Measurements from ENCODE around the gene CALML4.

Gene CALML4

DNA sequence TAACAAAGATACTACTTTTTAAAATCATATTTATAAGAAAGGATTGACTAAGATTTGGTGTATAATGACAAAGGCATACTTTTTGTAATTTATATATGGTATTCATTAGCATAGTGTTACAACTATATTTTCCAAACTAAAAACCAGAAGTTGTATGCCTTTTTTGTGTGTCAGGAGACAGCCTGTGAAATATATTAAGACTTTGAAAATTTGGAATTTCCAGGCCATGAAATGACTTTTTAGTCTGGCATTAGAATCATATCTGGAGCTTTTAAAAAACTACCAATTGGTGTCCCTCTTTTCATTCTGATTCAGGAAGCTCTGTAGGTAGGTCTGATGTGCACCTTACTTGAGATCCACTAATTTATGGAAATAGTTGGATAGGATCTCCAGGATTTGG lies 41.9 kb downstream of the CALML4 start:
- H3K4me3 Mint-ChIP-seq: no peak overlapping the region
- DNase-seq (ENCODE audit: low spot score in 2 of 2): no peak
- peaks cover 35% of the 10 kb centered on the region for H3K36me3 Mint-ChIP-seq (ENCODE audit: insufficient read depth)
- ATAC-seq (replicated peaks; ENCODE audit: extremely low read depth, poor library complexity, severe bottlenecking): no peak
- no peak overlapping the region for H3K27ac Mint-ChIP-seq (ENCODE audit: low read depth)
- H3K27me3 Mint-ChIP-seq: no peaks in the 10 kb centered on the region
- no peaks in the 10 kb centered on the region for H3K9me3 Mint-ChIP-seq
- H3K4me1 Mint-ChIP-seq: peaks cover 11% of the 10 kb centered on the region

DNA sequence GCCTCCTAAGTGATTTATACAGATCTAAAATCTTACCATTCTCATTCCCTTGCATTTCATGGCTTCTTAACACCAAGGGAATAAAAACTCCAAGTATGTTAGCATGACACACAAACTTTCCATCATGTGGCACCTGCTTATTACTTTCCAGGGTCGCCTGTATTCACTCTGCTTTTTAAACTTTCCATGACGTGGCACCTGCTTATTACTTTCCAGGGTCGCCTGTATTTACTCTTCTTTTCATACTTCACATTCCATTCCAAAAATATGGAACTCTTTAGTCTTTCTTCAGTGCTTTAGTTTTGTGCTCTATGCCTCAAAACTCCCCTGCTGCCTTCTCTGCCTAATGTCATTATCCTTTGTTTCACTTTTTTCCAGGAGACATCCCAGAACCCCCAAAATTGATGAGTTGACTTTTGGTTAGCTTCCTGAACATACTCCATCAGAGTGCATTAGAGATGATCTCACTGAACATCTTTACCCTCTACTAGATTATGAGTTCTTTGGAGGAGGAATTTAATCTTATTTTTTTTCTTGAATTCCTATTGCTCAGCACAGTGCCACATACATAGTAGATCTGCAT lies 47.0 kb downstream of the CALML4 start:
- no peak overlapping the region for H3K4me3 Mint-ChIP-seq
- ATAC-seq (replicated peaks; ENCODE audit: extremely low read depth, poor library complexity, severe bottlenecking) (no peak), DNase-seq (ENCODE audit: low spot score in 2 of 2) (no peak)

DNA sequence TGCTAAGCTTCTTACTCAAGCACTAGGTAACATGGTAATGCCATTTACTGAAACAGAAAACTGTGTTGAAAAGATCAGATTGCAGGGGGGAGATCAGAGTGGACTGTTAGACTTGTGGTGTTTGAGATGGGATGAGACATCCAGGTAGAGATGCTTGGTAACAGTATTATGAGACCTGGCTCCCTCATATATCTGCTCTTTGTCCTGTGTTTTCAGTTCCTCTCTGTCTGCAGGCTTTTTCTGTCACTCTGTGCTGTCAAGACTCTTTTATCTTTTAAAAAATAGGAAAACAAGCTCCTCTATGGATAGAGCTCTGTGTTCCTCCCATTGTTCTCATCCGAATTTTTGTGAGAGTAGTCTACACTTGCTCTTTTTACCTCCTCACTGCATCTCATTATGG lies 48.1 kb downstream of the CALML4 start:
- ATAC-seq (replicated peaks; ENCODE audit: extremely low read depth, poor library complexity, severe bottlenecking) (no peak), DNase-seq (ENCODE audit: low spot score in 2 of 2) (no peak)
- Mint-ChIP-seq H3K9me3 (no peaks in the 10 kb centered on the region), H3K4me1 (peaks cover 9% of the 10 kb centered on the region), H3K4me3 (no peak overlapping the region), H3K27me3 (no peaks in the 10 kb centered on the region), H3K36me3 (ENCODE audit: insufficient read depth) (peaks cover 28% of the 10 kb centered on the region), H3K27ac (ENCODE audit: low read depth) (no peak overlapping the region)

More for the DNA sequence above, 47.0 kb downstream of the CALML4 start:
- Mint-ChIP-seq H3K4me1 (peaks cover 5% of the 10 kb centered on the region), H3K27ac (ENCODE audit: low read depth) (no peak overlapping the region), H3K36me3 (ENCODE audit: insufficient read depth) (peaks cover 29% of the 10 kb centered on the region), H3K27me3 (no peaks in the 10 kb centered on the region), H3K9me3 (no peaks in the 10 kb centered on the region)

DNA sequence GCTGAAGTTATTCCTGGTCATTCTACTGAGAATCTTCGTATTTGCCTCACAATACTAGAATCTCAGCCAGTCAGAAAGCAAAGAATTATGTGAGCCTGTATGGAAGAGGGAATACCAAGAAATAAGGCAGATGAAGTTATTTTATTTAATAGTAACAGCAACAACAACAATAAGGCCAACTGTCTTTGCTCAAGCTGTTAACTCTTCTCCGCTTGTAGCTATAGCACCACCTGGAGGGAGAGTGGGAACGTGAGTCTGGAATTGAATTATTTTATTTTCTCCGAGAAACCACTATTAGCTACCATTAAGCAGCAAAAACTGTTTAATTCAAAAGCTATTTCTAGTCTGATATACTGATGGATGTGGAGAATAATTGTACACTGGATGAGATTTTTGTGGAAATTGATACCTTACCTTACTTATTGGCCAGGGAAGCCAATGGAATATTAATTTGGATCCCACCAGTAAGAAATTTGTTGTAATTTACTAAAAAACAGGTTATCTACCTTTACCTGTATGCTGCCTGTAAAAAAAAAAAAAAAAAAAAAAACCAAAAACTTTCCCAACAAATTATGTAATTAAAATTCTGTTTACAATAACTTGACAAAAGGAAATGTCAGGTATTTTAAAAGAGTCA lies 50.1 kb downstream of the CALML4 start:
- ATAC-seq (replicated peaks; ENCODE audit: extremely low read depth, poor library complexity, severe bottlenecking): no peak
- no peaks in the 10 kb centered on the region for H3K9me3 Mint-ChIP-seq
- peaks cover 17% of the 10 kb centered on the region for H3K36me3 Mint-ChIP-seq (ENCODE audit: insufficient read depth)
- no peak for DNase-seq (ENCODE audit: low spot score in 2 of 2)
- H3K4me1 Mint-ChIP-seq: peaks cover 8% of the 10 kb centered on the region
- H3K27me3 Mint-ChIP-seq: no peaks in the 10 kb centered on the region
- H3K4me3 Mint-ChIP-seq: no peak overlapping the region
- no peak overlapping the region for H3K27ac Mint-ChIP-seq (ENCODE audit: low read depth)

DNA sequence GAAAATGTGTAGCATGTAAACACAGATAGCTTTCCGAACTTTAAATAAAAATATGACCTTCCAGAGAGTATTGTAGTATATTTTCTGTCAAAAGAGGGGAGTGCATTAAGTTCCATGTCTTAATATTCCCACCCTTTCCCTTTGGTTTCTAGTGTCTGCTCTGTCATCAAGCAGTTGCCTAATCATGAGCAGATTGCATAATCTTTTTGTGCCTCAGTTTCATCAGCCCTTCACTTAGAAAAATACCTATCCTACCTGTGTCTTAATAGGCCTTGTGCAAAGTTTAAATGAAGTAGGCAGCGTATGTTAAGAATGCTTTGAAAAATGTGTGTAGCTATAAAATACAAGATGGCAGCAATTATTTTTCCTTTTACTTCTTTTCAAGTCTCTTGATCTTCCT lies 52.8 kb downstream of the CALML4 start:
- peaks cover 12% of the 10 kb centered on the region for H3K4me1 Mint-ChIP-seq
- DNase-seq (ENCODE audit: low spot score in 2 of 2): no peak
- H3K9me3 Mint-ChIP-seq: no peaks in the 10 kb centered on the region
- H3K27ac Mint-ChIP-seq (ENCODE audit: low read depth): no peak overlapping the region
- H3K36me3 Mint-ChIP-seq (ENCODE audit: insufficient read depth): peaks cover 27% of the 10 kb centered on the region
- H3K27me3 Mint-ChIP-seq: no peaks in the 10 kb centered on the region
- H3K4me3 Mint-ChIP-seq: no peak overlapping the region
- no peak for ATAC-seq (replicated peaks; ENCODE audit: extremely low read depth, poor library complexity, severe bottlenecking)

DNA sequence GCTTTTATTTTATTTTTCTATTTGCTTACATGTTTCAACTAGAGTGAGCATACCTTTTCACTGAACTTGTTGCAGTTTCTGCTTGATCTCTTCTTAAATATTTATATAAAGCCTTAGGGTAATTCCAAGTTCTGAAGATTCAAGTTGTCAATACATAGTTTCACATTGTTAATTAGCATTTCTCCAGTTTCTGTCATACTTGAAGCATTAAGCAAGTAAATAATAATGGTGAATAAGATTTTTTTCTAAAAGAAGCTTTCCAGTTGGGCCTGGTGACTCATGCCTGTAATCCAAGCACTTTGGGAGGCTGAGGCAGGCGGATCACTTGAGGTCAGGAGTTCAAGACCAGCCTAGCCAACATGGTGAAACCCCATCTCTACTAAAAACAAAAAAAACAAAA lies 53.9 kb downstream of the CALML4 start:
- H3K4me3 Mint-ChIP-seq: no peak overlapping the region
- H3K4me1 Mint-ChIP-seq: peaks cover 12% of the 10 kb centered on the region
- ATAC-seq (replicated peaks; ENCODE audit: extremely low read depth, poor library complexity, severe bottlenecking): no peak
- DNase-seq (ENCODE audit: low spot score in 2 of 2): no peak
- peaks cover 32% of the 10 kb centered on the region for H3K36me3 Mint-ChIP-seq (ENCODE audit: insufficient read depth)
- no peaks in the 10 kb centered on the region for H3K9me3 Mint-ChIP-seq
- H3K27me3 Mint-ChIP-seq: no peaks in the 10 kb centered on the region
- H3K27ac Mint-ChIP-seq (ENCODE audit: low read depth): no peak overlapping the region

DNA sequence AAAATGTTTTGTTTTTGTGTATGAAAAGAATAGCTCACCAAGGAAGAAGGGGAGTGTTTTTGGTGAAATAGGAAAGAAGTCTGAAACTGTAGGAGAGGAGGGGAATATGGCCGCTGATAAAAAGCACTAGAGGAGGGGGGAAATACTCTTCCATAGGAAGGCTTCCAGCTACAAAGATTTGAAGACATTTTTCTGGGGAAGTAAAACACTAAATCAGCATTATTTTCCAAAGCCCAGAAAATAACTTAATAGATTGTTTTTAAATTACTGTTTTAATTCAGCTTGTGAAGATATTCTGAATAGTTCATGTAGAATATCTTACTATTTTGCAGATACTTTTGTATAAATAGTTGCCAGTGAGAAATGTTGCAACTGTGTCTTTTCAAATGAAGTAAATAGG lies 54.9 kb downstream of the CALML4 start:
- no peaks in the 10 kb centered on the region for H3K27me3 Mint-ChIP-seq
- H3K9me3 Mint-ChIP-seq: no peaks in the 10 kb centered on the region
- H3K27ac Mint-ChIP-seq (ENCODE audit: low read depth): peak overlapping the region; percentile 50
- no peak for DNase-seq (ENCODE audit: low spot score in 2 of 2)
- H3K36me3 Mint-ChIP-seq (ENCODE audit: insufficient read depth): peaks cover 39% of the 10 kb centered on the region
- H3K4me1 Mint-ChIP-seq: peaks cover 12% of the 10 kb centered on the region
- H3K4me3 Mint-ChIP-seq: no peak overlapping the region
- ATAC-seq (replicated peaks; ENCODE audit: extremely low read depth, poor library complexity, severe bottlenecking): no peak

DNA sequence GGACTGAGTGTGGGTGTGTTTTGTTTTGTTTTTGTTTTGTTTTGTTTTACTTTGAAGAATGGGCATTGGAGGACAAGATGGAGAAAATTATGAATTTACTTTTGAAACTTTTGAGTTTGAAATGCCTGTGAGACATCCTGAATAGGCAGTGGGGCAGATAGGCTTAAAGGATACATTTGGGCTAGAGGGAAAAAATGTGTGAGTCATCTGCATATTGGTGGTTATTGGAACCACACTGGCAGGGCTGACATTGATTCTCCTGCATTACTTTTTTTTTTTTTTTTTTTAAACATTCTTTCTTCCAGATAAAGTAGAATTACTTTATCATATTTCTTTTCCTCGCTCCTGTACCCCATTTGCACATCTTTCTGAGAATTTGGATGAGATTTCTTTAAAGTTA lies 56.1 kb downstream of the CALML4 start:
- Mint-ChIP-seq H3K4me1 (peaks cover 12% of the 10 kb centered on the region), H3K27me3 (no peaks in the 10 kb centered on the region), H3K9me3 (no peaks in the 10 kb centered on the region), H3K27ac (ENCODE audit: low read depth) (no peak overlapping the region), H3K4me3 (no peak overlapping the region), H3K36me3 (ENCODE audit: insufficient read depth) (peaks cover 36% of the 10 kb centered on the region)
- ATAC-seq (replicated peaks; ENCODE audit: extremely low read depth, poor library complexity, severe bottlenecking) (no peak), DNase-seq (ENCODE audit: low spot score in 2 of 2) (no peak)

DNA sequence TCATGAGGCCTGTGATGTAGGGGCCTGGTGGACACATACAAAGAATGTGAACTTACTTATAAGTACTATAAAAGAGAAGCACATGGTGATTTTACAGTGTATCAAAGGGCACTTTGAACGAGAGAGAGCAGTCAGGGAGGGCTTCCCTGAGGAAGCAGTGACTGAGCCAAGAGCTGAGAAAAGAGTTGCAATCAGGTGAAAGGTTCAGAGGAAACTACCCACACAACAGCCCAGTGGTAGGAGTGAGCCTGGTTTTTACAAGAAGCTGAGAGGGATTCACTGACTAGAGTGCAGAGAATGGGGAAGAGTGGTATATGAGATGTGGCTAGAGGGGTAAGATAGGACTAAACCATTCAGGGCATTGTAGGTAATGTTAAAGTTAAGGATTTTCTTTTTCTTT lies 57.1 kb downstream of the CALML4 start:
- H3K9me3 Mint-ChIP-seq: no peaks in the 10 kb centered on the region

DNA sequence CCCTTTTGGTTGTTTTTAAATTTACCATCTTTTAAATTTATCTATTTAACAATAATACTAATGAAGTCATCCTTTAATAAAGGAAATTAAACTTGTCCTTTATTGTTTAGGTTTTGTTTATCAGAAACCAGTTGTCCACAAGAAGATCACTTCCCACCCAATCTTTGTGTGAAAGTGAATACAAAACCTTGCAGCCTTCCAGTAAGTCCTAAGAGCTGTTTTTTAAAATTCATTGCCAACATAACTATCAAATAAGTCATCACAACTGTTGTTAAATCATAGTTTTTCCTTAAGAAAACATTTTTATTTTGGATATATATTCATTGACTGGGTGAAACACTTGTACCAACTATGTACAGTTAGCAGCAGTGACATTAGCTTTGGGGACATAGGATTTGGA lies 59.4 kb downstream of the CALML4 start:
- no peak for DNase-seq (ENCODE audit: low spot score in 2 of 2)
- Mint-ChIP-seq H3K27me3 (no peaks in the 10 kb centered on the region), H3K4me1 (peaks cover 23% of the 10 kb centered on the region), H3K36me3 (ENCODE audit: insufficient read depth) (peaks cover 35% of the 10 kb centered on the region), H3K27ac (ENCODE audit: low read depth) (no peak overlapping the region), H3K9me3 (no peaks in the 10 kb centered on the region), H3K4me3 (no peak overlapping the region)
- ATAC-seq (replicated peaks; ENCODE audit: extremely low read depth, poor library complexity, severe bottlenecking): no peak

More for the DNA sequence above, 57.1 kb downstream of the CALML4 start:
- Mint-ChIP-seq H3K27me3 (no peaks in the 10 kb centered on the region), H3K4me3 (no peak overlapping the region), H3K4me1 (peaks cover 20% of the 10 kb centered on the region), H3K36me3 (ENCODE audit: insufficient read depth) (peaks cover 39% of the 10 kb centered on the region), H3K27ac (ENCODE audit: low read depth) (no peak overlapping the region)
- no peak for ATAC-seq (replicated peaks; ENCODE audit: extremely low read depth, poor library complexity, severe bottlenecking)
- no peak for DNase-seq (ENCODE audit: low spot score in 2 of 2)

DNA sequence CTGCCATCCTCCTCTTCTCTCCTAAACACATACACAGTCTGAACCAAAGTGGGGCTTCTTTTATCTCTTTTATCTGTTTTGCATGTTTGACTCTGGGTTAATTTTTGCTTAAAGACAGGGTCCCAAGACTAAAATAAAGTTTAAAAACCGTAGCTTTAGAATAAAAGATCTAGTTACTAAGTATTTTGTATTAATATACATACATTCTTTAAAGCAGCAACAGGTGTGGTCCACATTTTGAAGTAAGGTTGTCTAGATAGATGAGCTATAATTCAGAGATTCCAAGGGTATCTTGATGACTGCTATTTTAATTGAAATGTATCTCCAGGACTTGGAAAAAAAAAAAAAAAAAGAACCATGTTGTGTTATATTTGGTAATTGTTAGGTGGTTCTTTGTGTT lies 61.3 kb downstream of the CALML4 start:
- H3K4me3 Mint-ChIP-seq: no peak overlapping the region
- no peaks in the 10 kb centered on the region for H3K27me3 Mint-ChIP-seq
- no peak for ATAC-seq (replicated peaks; ENCODE audit: extremely low read depth, poor library complexity, severe bottlenecking)
- no peaks in the 10 kb centered on the region for H3K9me3 Mint-ChIP-seq
- H3K4me1 Mint-ChIP-seq: peaks cover 37% of the 10 kb centered on the region
- no peak for DNase-seq (ENCODE audit: low spot score in 2 of 2)
- H3K27ac Mint-ChIP-seq (ENCODE audit: low read depth): peak overlapping the region; percentile 35
- H3K36me3 Mint-ChIP-seq (ENCODE audit: insufficient read depth): peaks cover 28% of the 10 kb centered on the region

DNA sequence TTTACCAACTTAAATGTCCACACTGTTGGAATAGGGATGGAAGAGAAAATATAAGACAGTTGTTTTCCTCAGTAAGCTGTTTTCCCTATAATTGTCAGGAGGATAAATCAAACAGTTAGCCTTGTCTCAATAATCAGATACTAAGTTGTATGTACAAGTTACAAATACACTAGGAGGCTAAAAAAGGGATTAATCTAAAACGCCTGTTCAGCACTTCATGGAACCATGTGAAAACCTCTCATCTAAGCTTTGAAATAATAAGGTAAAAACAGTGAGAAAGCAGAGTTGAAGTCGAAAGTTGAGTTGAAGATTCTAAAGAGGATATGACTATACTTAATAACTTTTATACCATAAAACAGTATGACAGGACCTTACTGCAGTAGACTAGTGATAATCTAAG lies 62.0 kb downstream of the CALML4 start:
- Mint-ChIP-seq H3K36me3 (ENCODE audit: insufficient read depth) (peaks cover 24% of the 10 kb centered on the region), H3K27ac (ENCODE audit: low read depth) (peak overlapping the region; percentile 35), H3K4me3 (no peak overlapping the region), H3K27me3 (no peaks in the 10 kb centered on the region), H3K4me1 (peaks cover 40% of the 10 kb centered on the region), H3K9me3 (no peaks in the 10 kb centered on the region)
- DNase-seq (ENCODE audit: low spot score in 2 of 2) (no peak), ATAC-seq (replicated peaks; ENCODE audit: extremely low read depth, poor library complexity, severe bottlenecking) (no peak)
